ENCODE results near the gene UNK.
"Not testable (repeated sequence)": the region's sequence is repeated elsewhere in the genome, so short reads cannot be mapped to it uniquely, and the experiment has no call there.

DNA sequence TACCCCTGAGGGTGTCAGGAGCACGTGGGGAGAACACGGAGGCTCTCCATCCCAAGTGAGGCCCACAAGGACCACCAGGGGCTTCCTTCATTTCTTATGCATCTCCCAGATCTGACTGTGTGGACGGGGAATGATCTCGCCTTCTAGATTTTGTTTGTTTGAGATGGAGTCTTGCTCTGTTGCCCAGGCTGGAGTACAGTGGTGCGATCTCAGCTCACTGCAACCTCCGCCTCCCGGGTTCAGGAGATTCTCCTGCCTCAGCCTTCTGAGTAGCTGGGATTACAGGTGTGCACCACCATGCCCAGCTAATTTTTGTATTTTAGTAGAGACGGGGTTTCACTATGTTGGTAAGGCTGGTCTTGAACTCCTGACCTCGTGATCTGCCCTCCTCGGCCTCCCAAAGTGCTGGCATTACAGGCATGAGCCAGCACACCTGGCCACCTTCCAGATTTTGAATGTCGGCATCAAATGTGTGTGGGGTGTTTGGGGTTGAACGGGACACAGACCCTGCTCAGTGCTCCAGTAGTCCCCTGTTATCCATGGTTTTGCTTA, 84.2 kb downstream of the UNK start:
- not testable (repeated sequence) for TF ChIP-seq POLR2AphosphoS5 (IDR thresholded peaks at IDR 0.05; ENCODE audit: low read depth, low read length); TAF1 (IDR thresholded peaks at IDR 0.05; ENCODE audit: borderline replicate concordance, low read depth, low read length)

Measured in GM12892 (cell line).